GM23338 (cell line): ENCODE results near the gene CPNE6. TPM values are rescaled to one million over a fixed set of nuclear protein-coding genes. Genes with fewer than 3 reads are reported as not detected.

Source experiments
- ATAC-seq: fragments of 200-7000 bp; cut with Tn5 transposase; 3 replicates; pipeline ENCODE4 v1.9.1; 2020
- DNase-seq: peaks from one replicate; pipeline ENCODE4 v3.0.0-alpha.2; 2015; ENCODE audit warnings: low spot score
- H2AFZ ChIP-seq: fragments of 200-600 bp; sonication (generic); 2 replicates; pipeline ENCODE4 v1.8.0; 2016; ENCODE audit warnings: antibody characterized with exemption, mild to moderate bottlenecking, moderate library complexity
- H3F3A ChIP-seq: fragments of 200-600 bp; sonication (generic); replicated peaks from 2 replicates; pipeline ENCODE4 v1.8.0; 2017; ENCODE audit warnings: antibody characterized with exemption, mixed run types, low read depth
- H3K27ac ChIP-seq: fragments of 200-600 bp; sonication (generic); 2 replicates; pipeline ENCODE4 v1.6.1; 2016; ENCODE audit warnings: low read depth
- H3K27me3 ChIP-seq: fragments of 200-600 bp; sonication (generic); 2 replicates; pipeline ENCODE4 v1.8.0; 2016; ENCODE audit warnings: mild to moderate bottlenecking, mixed run types, moderate library complexity; ENCODE audit not compliant: insufficient read depth
- H3K36me3 ChIP-seq: fragments of 200-600 bp; sonication (generic); 2 replicates; pipeline ENCODE4 v1.8.0; 2016; ENCODE audit warnings: mild to moderate bottlenecking; ENCODE audit not compliant: insufficient read depth
- H3K4me1 ChIP-seq: fragments of 200-600 bp; sonication (generic); 2 replicates; pipeline ENCODE4 v1.8.0; 2016; ENCODE audit warnings: mild to moderate bottlenecking, moderate library complexity; ENCODE audit not compliant: insufficient read depth
- H3K4me2 ChIP-seq: fragments of 200-600 bp; sonication (generic); 2 replicates; pipeline ENCODE4 v1.7.1; 2017; ENCODE audit warnings: mixed run types
- H3K4me3 ChIP-seq: fragments of 200-600 bp; sonication (generic); 2 replicates; pipeline ENCODE4 v1.6.1; 2016; ENCODE audit warnings: mixed run types
- H3K79me2 ChIP-seq: fragments of 200-600 bp; sonication (generic); replicated peaks from 2 replicates; pipeline ENCODE4 v1.8.0; 2017; ENCODE audit warnings: mild to moderate bottlenecking; ENCODE audit not compliant: insufficient read depth
- H3K9me2 ChIP-seq: fragments of 200-600 bp; sonication (generic); 2 replicates; pipeline ENCODE4 v1.8.0; 2017; ENCODE audit not compliant: insufficient read depth
- H4K20me1 ChIP-seq: fragments of 200-600 bp; sonication (generic); replicated peaks from 2 replicates; pipeline ENCODE4 v1.8.0; 2017; ENCODE audit warnings: mild to moderate bottlenecking; ENCODE audit not compliant: insufficient read depth
- H3K27ac Mint-ChIP-seq: 2 replicates; pipeline ENCODE4 v1.8.0; 2020; ENCODE audit warnings: inconsistent platforms, mild to moderate bottlenecking, moderate library complexity, mixed read lengths
- H3K27me3 Mint-ChIP-seq: 3 replicates; pipeline ENCODE4 v1.8.0; 2022; ENCODE audit warnings: low read depth, mild to moderate bottlenecking, moderate library complexity, mixed read lengths, inconsistent platforms; ENCODE audit not compliant: insufficient read depth, poor library complexity
- H3K36me3 Mint-ChIP-seq: 3 replicates; pipeline ENCODE4 v1.8.0; 2021; ENCODE audit warnings: low read depth, mild to moderate bottlenecking, inconsistent platforms, moderate library complexity, mixed read lengths
- H3K4me1 Mint-ChIP-seq: 3 replicates; pipeline ENCODE4 v1.8.0; 2020; ENCODE audit warnings: mild to moderate bottlenecking, inconsistent platforms, mixed read lengths
- H3K4me3 Mint-ChIP-seq: 3 replicates; pipeline ENCODE4 v1.8.0; 2021; ENCODE audit warnings: moderate library complexity, mild to moderate bottlenecking, inconsistent platforms, mixed read lengths
- H3K9me3 Mint-ChIP-seq: 3 replicates; pipeline ENCODE4 v1.8.0; 2020; ENCODE audit warnings: moderate library complexity, mild to moderate bottlenecking, inconsistent platforms, mixed read lengths
- CTCF ChIP-seq, 2 experiments: fragments of 200-600 bp in 1 of 2; sonication (generic) in 1 of 2; conservative IDR thresholded peaks; 2 replicates each; pipeline versions ENCODE4 v1.5.1 to v1.6.1; 2016 to 2017; ENCODE audit warnings: antibody characterized with exemption in 2 of 2, low read depth in 2 of 2, mild to moderate bottlenecking in 2 of 2, moderate library complexity in 1 of 2
- EZH2 ChIP-seq: fragments of 200-600 bp; sonication (generic); IDR thresholded peaks from one replicate; pipeline ENCODE4 v1.8.0; 2017; ENCODE audit warnings: antibody characterized with exemption, mild to moderate bottlenecking, low read depth; ENCODE audit not compliant: unreplicated experiment
- EZH2phosphoT487 ChIP-seq: fragments of 200-600 bp; sonication (generic); IDR thresholded peaks from one replicate; pipeline ENCODE4 v1.8.1; 2018; ENCODE audit warnings: antibody characterized with exemption; ENCODE audit not compliant: unreplicated experiment
- JUNB ChIP-seq: IDR thresholded peaks from one replicate; pipeline ENCODE4 v1.6.1; 2016; ENCODE audit warnings: antibody characterized with exemption; ENCODE audit not compliant: unreplicated experiment
- NANOG ChIP-seq: IDR thresholded peaks from 2 replicates; pipeline ENCODE4 v1.6.1; 2016; ENCODE audit warnings: antibody characterized with exemption, borderline replicate concordance
- POLR2AphosphoS5 ChIP-seq: IDR thresholded peaks from 2 replicates; pipeline ENCODE4 v1.6.1; 2016; ENCODE audit warnings: antibody characterized with exemption, low read depth
- ZNF114 ChIP-seq: fragments of 250-450 bp; sonication (Bioruptor Pico); IDR thresholded peaks from 2 replicates; pipeline ENCODE4 v1.5.0; 2020; ENCODE audit warnings: mild to moderate bottlenecking, moderate library complexity
- ZNF331 ChIP-seq: fragments of 250-450 bp; sonication (Bioruptor Pico); IDR thresholded peaks from 2 replicates; pipeline ENCODE4 v1.5.0; 2020; ENCODE audit warnings: low read depth, mild to moderate bottlenecking, moderate library complexity
- polyA plus RNA-seq: library from polyadenylated mRNA; unstranded; fragments of >200 nt; fragmentation: Nextera tagmentation; extraction: Ambion mirVana; gene quantifications from 2 replicates; pipeline ENCODE4 v1.2.1, GENCODE V29; 2016
- total RNA-seq: library from RNA; depleted of rRNA; stranded (reverse); fragments of >200 nt; shearing (Covaris generic); gene quantifications from 2 replicates; pipeline ENCODE4 v1.2.3, GENCODE V29; 2014
- TF ChIP-seq, protein P1 (sequence below): IDR thresholded peaks from 2 replicates; pipeline ENCODE4 v1.6.1; 2016; ENCODE audit warnings: antibody characterized with exemption
- TF ChIP-seq, protein P2 (sequence below): fragments of 250-450 bp; sonication (Bioruptor Pico); IDR thresholded peaks from 2 replicates; pipeline ENCODE4 v1.5.0; 2020; ENCODE audit warnings: mild to moderate bottlenecking, moderate library complexity
- TF ChIP-seq, protein P3 (sequence below): IDR thresholded peaks from one replicate; pipeline ENCODE4 v1.6.1; 2018; ENCODE audit warnings: antibody characterized with exemption; ENCODE audit not compliant: unreplicated experiment

CPNE6 gene
- total and polyA plus RNA-seq, 2 experiments from 2014 or later, result 0.16 TPM; not detected in 1

DNA sequence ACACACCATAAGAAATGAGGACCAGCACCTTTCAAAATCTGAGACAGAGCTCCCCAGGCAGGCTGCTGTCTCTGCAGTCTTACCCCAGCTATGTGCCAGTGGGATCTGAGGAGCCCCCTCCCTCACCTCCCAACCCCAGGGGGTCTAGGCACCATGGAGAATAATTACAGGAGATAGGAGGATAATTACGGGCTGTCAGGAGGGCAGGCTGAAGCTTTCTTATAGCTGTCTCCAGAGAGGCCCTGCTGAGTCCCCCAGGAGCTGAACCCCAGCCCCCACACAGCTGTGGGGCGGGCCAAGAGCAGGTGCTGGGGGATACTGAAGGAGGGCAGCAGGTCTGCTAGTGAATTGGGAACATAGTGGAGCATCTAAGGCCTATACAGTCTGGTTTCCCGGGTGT, 6.8 kb downstream of the CPNE6 start:
- no peak overlapping the region for H2AFZ ChIP-seq
- Mint-ChIP-seq H3K27ac (no peak overlapping the region), H3K9me3 (no peaks in the 10 kb centered on the region), H3K36me3 (no peaks in the 10 kb centered on the region; the same call in 2 of the 3 replicates), H3K27me3 (peaks cover 35% of the 10 kb centered on the region), H3K4me3 (no peak overlapping the region), H3K4me1 (peaks cover 44% of the 10 kb centered on the region)
- TF ChIP-seq JUNB, result no peak
- no peak for TF ChIP-seq NANOG
- TF ChIP-seq, protein P1, sequence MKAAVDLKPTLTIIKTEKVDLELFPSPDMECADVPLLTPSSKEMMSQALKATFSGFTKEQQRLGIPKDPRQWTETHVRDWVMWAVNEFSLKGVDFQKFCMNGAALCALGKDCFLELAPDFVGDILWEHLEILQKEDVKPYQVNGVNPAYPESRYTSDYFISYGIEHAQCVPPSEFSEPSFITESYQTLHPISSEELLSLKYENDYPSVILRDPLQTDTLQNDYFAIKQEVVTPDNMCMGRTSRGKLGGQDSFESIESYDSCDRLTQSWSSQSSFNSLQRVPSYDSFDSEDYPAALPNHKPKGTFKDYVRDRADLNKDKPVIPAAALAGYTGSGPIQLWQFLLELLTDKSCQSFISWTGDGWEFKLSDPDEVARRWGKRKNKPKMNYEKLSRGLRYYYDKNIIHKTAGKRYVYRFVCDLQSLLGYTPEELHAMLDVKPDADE, result no peak
- TF ChIP-seq, protein P2, sequence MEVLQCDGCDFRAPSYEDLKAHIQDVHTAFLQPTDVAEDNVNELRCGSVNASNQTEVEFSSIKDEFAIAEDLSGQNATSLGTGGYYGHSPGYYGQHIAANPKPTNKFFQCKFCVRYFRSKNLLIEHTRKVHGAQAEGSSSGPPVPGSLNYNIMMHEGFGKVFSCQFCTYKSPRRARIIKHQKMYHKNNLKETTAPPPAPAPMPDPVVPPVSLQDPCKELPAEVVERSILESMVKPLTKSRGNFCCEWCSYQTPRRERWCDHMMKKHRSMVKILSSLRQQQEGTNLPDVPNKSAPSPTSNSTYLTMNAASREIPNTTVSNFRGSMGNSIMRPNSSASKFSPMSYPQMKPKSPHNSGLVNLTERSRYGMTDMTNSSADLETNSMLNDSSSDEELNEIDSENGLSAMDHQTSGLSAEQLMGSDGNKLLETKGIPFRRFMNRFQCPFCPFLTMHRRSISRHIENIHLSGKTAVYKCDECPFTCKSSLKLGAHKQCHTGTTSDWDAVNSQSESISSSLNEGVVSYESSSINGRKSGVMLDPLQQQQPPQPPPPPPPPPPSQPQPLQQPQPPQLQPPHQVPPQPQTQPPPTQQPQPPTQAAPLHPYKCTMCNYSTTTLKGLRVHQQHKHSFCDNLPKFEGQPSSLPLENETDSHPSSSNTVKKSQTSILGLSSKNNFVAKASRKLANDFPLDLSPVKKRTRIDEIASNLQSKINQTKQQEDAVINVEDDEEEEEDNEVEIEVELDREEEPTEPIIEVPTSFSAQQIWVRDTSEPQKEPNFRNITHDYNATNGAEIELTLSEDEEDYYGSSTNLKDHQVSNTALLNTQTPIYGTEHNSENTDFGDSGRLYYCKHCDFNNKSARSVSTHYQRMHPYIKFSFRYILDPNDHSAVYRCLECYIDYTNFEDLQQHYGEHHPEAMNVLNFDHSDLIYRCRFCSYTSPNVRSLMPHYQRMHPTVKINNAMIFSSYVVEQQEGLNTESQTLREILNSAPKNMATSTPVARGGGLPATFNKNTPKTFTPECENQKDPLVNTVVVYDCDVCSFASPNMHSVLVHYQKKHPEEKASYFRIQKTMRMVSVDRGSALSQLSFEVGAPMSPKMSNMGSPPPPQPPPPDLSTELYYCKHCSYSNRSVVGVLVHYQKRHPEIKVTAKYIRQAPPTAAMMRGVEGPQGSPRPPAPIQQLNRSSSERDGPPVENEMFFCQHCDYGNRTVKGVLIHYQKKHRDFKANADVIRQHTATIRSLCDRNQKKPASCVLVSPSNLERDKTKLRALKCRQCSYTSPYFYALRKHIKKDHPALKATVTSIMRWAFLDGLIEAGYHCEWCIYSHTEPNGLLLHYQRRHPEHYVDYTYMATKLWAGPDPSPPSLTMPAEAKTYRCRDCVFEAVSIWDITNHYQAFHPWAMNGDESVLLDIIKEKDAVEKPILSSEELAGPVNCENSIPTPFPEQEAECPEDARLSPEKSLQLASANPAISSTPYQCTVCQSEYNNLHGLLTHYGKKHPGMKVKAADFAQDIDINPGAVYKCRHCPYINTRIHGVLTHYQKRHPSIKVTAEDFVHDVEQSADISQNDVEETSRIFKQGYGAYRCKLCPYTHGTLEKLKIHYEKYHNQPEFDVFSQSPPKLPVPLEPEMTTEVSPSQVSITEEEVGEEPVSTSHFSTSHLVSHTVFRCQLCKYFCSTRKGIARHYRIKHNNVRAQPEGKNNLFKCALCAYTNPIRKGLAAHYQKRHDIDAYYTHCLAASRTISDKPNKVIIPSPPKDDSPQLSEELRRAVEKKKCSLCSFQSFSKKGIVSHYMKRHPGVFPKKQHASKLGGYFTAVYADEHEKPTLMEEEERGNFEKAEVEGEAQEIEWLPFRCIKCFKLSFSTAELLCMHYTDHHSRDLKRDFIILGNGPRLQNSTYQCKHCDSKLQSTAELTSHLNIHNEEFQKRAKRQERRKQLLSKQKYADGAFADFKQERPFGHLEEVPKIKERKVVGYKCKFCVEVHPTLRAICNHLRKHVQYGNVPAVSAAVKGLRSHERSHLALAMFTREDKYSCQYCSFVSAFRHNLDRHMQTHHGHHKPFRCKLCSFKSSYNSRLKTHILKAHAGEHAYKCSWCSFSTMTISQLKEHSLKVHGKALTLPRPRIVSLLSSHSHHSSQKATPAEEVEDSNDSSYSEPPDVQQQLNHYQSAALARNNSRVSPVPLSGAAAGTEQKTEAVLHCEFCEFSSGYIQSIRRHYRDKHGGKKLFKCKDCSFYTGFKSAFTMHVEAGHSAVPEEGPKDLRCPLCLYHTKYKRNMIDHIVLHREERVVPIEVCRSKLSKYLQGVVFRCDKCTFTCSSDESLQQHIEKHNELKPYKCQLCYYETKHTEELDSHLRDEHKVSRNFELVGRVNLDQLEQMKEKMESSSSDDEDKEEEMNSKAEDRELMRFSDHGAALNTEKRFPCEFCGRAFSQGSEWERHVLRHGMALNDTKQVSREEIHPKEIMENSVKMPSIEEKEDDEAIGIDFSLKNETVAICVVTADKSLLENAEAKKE (CRISPR knock-in tag), result no peak
- no peak for TF ChIP-seq EZH2
- TF ChIP-seq CTCF (conservative IDR thresholded peaks at IDR 0.05; ENCODE audit: low read depth in 2 of 2), result no peak
- TF ChIP-seq POLR2AphosphoS5, result no peak
- TF ChIP-seq, protein P3, sequence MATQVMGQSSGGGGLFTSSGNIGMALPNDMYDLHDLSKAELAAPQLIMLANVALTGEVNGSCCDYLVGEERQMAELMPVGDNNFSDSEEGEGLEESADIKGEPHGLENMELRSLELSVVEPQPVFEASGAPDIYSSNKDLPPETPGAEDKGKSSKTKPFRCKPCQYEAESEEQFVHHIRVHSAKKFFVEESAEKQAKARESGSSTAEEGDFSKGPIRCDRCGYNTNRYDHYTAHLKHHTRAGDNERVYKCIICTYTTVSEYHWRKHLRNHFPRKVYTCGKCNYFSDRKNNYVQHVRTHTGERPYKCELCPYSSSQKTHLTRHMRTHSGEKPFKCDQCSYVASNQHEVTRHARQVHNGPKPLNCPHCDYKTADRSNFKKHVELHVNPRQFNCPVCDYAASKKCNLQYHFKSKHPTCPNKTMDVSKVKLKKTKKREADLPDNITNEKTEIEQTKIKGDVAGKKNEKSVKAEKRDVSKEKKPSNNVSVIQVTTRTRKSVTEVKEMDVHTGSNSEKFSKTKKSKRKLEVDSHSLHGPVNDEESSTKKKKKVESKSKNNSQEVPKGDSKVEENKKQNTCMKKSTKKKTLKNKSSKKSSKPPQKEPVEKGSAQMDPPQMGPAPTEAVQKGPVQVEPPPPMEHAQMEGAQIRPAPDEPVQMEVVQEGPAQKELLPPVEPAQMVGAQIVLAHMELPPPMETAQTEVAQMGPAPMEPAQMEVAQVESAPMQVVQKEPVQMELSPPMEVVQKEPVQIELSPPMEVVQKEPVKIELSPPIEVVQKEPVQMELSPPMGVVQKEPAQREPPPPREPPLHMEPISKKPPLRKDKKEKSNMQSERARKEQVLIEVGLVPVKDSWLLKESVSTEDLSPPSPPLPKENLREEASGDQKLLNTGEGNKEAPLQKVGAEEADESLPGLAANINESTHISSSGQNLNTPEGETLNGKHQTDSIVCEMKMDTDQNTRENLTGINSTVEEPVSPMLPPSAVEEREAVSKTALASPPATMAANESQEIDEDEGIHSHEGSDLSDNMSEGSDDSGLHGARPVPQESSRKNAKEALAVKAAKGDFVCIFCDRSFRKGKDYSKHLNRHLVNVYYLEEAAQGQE, result no peak
- no peak for TF ChIP-seq ZNF331 (CRISPR knock-in tag)
- TF ChIP-seq ZNF114 (CRISPR knock-in tag), result no peak
- TF ChIP-seq EZH2phosphoT487, result no peak
- peaks cover 7% of the 10 kb centered on the region; the same call in 1 of the 2 replicates for H3K27me3 ChIP-seq
- H3K4me3 ChIP-seq, result no peak overlapping the region
- no peaks in the 10 kb centered on the region for H3K79me2 ChIP-seq
- no peaks in the 10 kb centered on the region for H3K9me2 ChIP-seq
- peaks cover 19% of the 10 kb centered on the region for H3K4me1 ChIP-seq
- peaks cover 15% of the 10 kb centered on the region; the same call in 1 of the 2 replicates for H3F3A ChIP-seq
- DNase-seq, result no peak
- no peak for ATAC-seq
- H4K20me1 ChIP-seq, result no peaks in the 10 kb centered on the region
- no peaks in the 10 kb centered on the region for H3K36me3 ChIP-seq
- H3K4me2 ChIP-seq, result no peak overlapping the region
- H3K27ac ChIP-seq, result no peak overlapping the region
